GM21528 (cell line): ENCODE data around the gene MPP4.
"Not testable (repeated sequence)": the region's sequence is repeated elsewhere in the genome, so short reads cannot be mapped to it uniquely, and the experiment has no call there.

ENCODE experiments used
- ATAC-seq: cut with Tn5 transposase; IDR thresholded peaks from one replicate; pipeline ENCODE4 v1.9.1; 2021; ENCODE audit warnings: mild to moderate bottlenecking, moderate library complexity; ENCODE audit not compliant: unreplicated experiment, low FRiP score

MPP4 gene

GRCh38 chr2:201674298-201674697 lies 24.1 kb downstream of the MPP4 start:
- no peak for ATAC-seq

- ATAC-seq = no peak
Observed at GRCh38 chr2:201673546-201673945, 24.9 kb downstream of the MPP4 start.

- not testable (repeated sequence) for ATAC-seq
Observed at GRCh38 chr2:201671205-201671604, 27.2 kb downstream of the MPP4 start.

- ATAC-seq = no peak
Observed at GRCh38 chr2:201669865-201670264, 28.6 kb downstream of the MPP4 start.

- ATAC-seq = no peak
Observed at GRCh38 chr2:201668402-201668910, 30.0 kb downstream of the MPP4 start.

- no peak for ATAC-seq
Observed at GRCh38 chr2:201664334-201664733, 34.1 kb downstream of the MPP4 start.

GRCh38 chr2:201661366-201661765 lies 37.1 kb downstream of the MPP4 start:
- no peak for ATAC-seq

GRCh38 chr2:201660293-201660895 lies 38.0 kb downstream of the MPP4 start:
- ATAC-seq = no peak

GRCh38 chr2:201656740-201657139 lies 41.7 kb downstream of the MPP4 start:
- ATAC-seq = no peak

- ATAC-seq = no peak
Observed at GRCh38 chr2:201656102-201656501, 42.3 kb downstream of the MPP4 start.

GRCh38 chr2:201654616-201655384 lies 43.6 kb downstream of the MPP4 start:
- no peak for ATAC-seq

- no peak for ATAC-seq
Observed at GRCh38 chr2:201653221-201653620, 45.2 kb downstream of the MPP4 start.

GRCh38 chr2:201649442-201649841 lies 49.0 kb downstream of the MPP4 start:
- no peak for ATAC-seq

GRCh38 chr2:201647431-201647830 lies 51.0 kb downstream of the MPP4 start:
- ATAC-seq = no peak

GRCh38 chr2:201644001-201644400 lies 54.4 kb downstream of the MPP4 start:
- ATAC-seq = no peak

- ATAC-seq = peak; percentile 42
Observed at GRCh38 chr2:201643216-201643890, 55.1 kb downstream of the MPP4 start, which contains the start of gene TMEM237. Gene TMEM237, minus strand, starts transcription at chr2:201643503. Its CDS starts 103 bp downstream, at chr2:201643400.

- peak; percentile 89 for ATAC-seq
Observed at GRCh38 chr2:201642579-201643215, 55.7 kb downstream of the MPP4 start.

GRCh38 chr2:201642086-201642578 lies 56.3 kb downstream of the MPP4 start:
- ATAC-seq = peak; percentile 54

GRCh38 chr2:201639205-201639604 lies 59.2 kb downstream of the MPP4 start:
- no peak for ATAC-seq

- ATAC-seq = no peak
Observed at GRCh38 chr2:201638326-201638725, 60.1 kb downstream of the MPP4 start.
